ENCODE measurements around the gene ADCY3.

GRCh38 chr2:24866946-24867345 is 53.1 kb downstream of the ADCY3 start:
- TF ChIP-seq CTCF (IDR thresholded peaks at IDR 0.05 in 2 of 3, conservative IDR thresholded peaks at IDR 0.05 in 1 of 3; ENCODE audit: borderline replicate concordance in 1 of 3, insufficient read depth in 1 of 3, low read depth in 2 of 3, low read length in 2 of 3) (no peak), JUND (IDR thresholded peaks at IDR 0.05) (no peak), SP1 (IDR thresholded peaks at IDR 0.05; ENCODE audit: low read depth) (no peak), POLR2A (IDR thresholded peaks at IDR 0.05; ENCODE audit: borderline replicate concordance, extremely low read depth, insufficient read depth, insufficient read length) (no peak), MAX (IDR thresholded peaks at IDR 0.05) (no peak), SRF (IDR thresholded peaks at IDR 0.05; ENCODE audit: low read depth) (no peak), EZH2 (IDR thresholded peaks at IDR 0.05) (no peak), FOSL1 (IDR thresholded peaks at IDR 0.05; ENCODE audit: low read depth) (no peak)

Measured in HCT116 (cell line).